Left lobe of liver (tissue), 2 donors: ENCODE data around the gene TRAPPC14. TPM values are rescaled to one million over a fixed set of nuclear protein-coding genes. Genes with fewer than 3 reads are reported as not detected.

Experiments
- ATAC-seq: fragments of 200-7000 bp; cut with Tn5 transposase; one replicate; pipeline ENCODE4 v1.9.1; 2020; ENCODE audit warnings: mild to moderate bottlenecking, moderate library complexity
- DNase-seq: peaks from one replicate; pipeline ENCODE4 v3.0.0-alpha.2; 2020; ENCODE audit warnings: low spot score
- total RNA-seq: library from RNA; stranded (reverse); gene quantifications from one replicate; pipeline ENCODE4 v1.2.1, GENCODE V29; 2021
- donor health status: DM: no; HTN: no; CAD: no; lungs with moderate emphysema.
- donor health status: DM: no; HTN: yes; CAD: no.

Gene TRAPPC14
- total RNA-seq, 1 donor from 2014 or later: 7.9 TPM

GRCh38 chr7:100106633-100107032 is 51.9 kb downstream of the TRAPPC14 start:
- DNase-seq (no peak), ATAC-seq (no peak)

- DNase-seq (no peak), ATAC-seq (no peak)
These were observed 53.0 kb downstream of the TRAPPC14 start for GRCh38 chr7:100105534-100105933.

Other genes starting within 250 kb of the TRAPPC14 start
- 13.7 TPM for gene TRIM4, start 239.2 kb downstream of the TRAPPC14 start, total RNA-seq
- 0.86 TPM for gene GJC3, start 229.1 kb downstream of the TRAPPC14 start, total RNA-seq
- 2,337 TPM for gene AZGP1, start 182.7 kb downstream of the TRAPPC14 start, total RNA-seq
- 99.9 TPM for gene ZKSCAN1, start 143.1 kb downstream of the TRAPPC14 start, total RNA-seq
- 7.7 TPM for gene ZSCAN21, start 108.9 kb downstream of the TRAPPC14 start, total RNA-seq
- 14.5 TPM for gene ZNF3, start 77.0 kb downstream of the TRAPPC14 start, total RNA-seq
- 42.6 TPM for gene COPS6, start 69.8 kb downstream of the TRAPPC14 start, total RNA-seq
- gene MCM7, start 57.3 kb downstream of the TRAPPC14 start, total RNA-seq: 17.7 TPM
- gene AP4M1, start 57.1 kb downstream of the TRAPPC14 start, total RNA-seq: 4.5 TPM
- 14.9 TPM for gene TAF6, start 39.4 kb downstream of the TRAPPC14 start, total RNA-seq
- 2.4 TPM for gene CNPY4, start 39.1 kb downstream of the TRAPPC14 start, total RNA-seq
- 0.78 TPM for gene MBLAC1, start 31.8 kb downstream of the TRAPPC14 start, total RNA-seq
- gene LAMTOR4, start 9.8 kb downstream of the TRAPPC14 start, total RNA-seq: 40.9 TPM
- 0.35 TPM for gene GAL3ST4, start 9.9 kb upstream of the TRAPPC14 start, total RNA-seq
- 0.18 TPM for gene GPC2, start 18.7 kb upstream of the TRAPPC14 start, total RNA-seq
- gene STAG3, start 19.2 kb upstream of the TRAPPC14 start, total RNA-seq: 3.1 TPM
- gene PVRIG, start 61.2 kb upstream of the TRAPPC14 start, total RNA-seq: 0.50 TPM
- not detected for gene SPDYE3, start 149.0 kb upstream of the TRAPPC14 start, total RNA-seq
- 28.6 TPM for gene PILRB, start 199.4 kb upstream of the TRAPPC14 start, total RNA-seq
- 1.4 TPM for gene PILRA, start 214.8 kb upstream of the TRAPPC14 start, total RNA-seq